ENCODE results near the gene SPEG. TPM values are rescaled to one million over a fixed set of nuclear protein-coding genes. Genes with fewer than 3 reads are reported as not detected.

The SPEG gene
- total and polyA plus RNA-seq, 2 of the 8 experiments (the other 6 are each of a cell fraction or from before 2014, with no cell fraction given) = 19.9 to 32.0 TPM

GRCh38 chr2:219545295-219545942 is 110.8 kb downstream of the SPEG start:
- Histone ChIP-seq H4K91ac (replicated peaks; ENCODE audit: insufficient read length, low read length) (no peak overlapping the region), H3K23ac (ENCODE audit: insufficient read length) (no peak overlapping the region), H3K4me3 (ENCODE audit: extremely low read depth in 1 of 4, insufficient read depth in 2 of 4, low read depth in 3 of 4, low read length in 4 of 4) (no peak overlapping the region), H4K20me1 (replicated peaks in 1 of 2; ENCODE audit: control insufficient read depth in 1 of 2, insufficient read depth in 2 of 2, low read length in 2 of 2) (peaks cover 13 to 21% of the 10 kb centered on the region in 2 experiments), H2AK5ac (ENCODE audit: low read depth, low read length) (no peak overlapping the region), H2BK5ac (ENCODE audit: low read depth, low read length) (no peak overlapping the region), H3K56ac (replicated peaks; ENCODE audit: insufficient read length, low read depth, low read length) (no peak overlapping the region), H4K5ac (ENCODE audit: insufficient read length, low read depth, low read length) (no peak overlapping the region), H2BK20ac (ENCODE audit: low read length) (no peak overlapping the region), H3K4me2 (ENCODE audit: insufficient read depth in 1 of 2, low read depth in 2 of 2, low read length in 2 of 2) (no peak overlapping the region; a peak in 1 of 4 replicates), H2BK15ac (ENCODE audit: low read length) (no peak overlapping the region), H2BK120ac (replicated peaks; ENCODE audit: low read depth, low read length) (no peak overlapping the region), H3K9ac (replicated peaks in 1 of 4; ENCODE audit: extremely low read depth in 1 of 4, low read depth in 3 of 4, low read length in 3 of 4) (no peak overlapping the region), H4K8ac (ENCODE audit: extremely low read depth, insufficient read depth, low read length) (no peak overlapping the region), H3K79me2 (ENCODE audit: control insufficient read depth in 1 of 2, insufficient read depth in 2 of 2, low read length in 2 of 2) (peaks cover 0 to 6% of the 10 kb centered on the region in 2 experiments; a peak in 1 of 4 replicates), H3K14ac (ENCODE audit: insufficient read length) (no peak overlapping the region), H3K18ac (ENCODE audit: extremely low read depth, low read length) (no peak overlapping the region), H3K4ac (replicated peaks; ENCODE audit: insufficient read length, low read depth, low read length) (no peak overlapping the region), H2BK12ac (ENCODE audit: low read depth, low read length) (no peak overlapping the region), H3K36me3 (ENCODE audit: control insufficient read depth in 2 of 4, insufficient read depth in 4 of 4, low read length in 3 of 4) (peaks cover 3 to 7% (median 5%) of the 10 kb centered on the region in 4 experiments; a peak in 6 of 8 replicates), H2AFZ (ENCODE audit: low read length) (no peak overlapping the region), H3K9me3 (ENCODE audit: insufficient read depth in 2 of 2, low read depth in 1 of 2, low read length in 1 of 2) (no peaks in the 10 kb centered on the region), H3K27ac (ENCODE audit: low read depth, low read length) (no peak overlapping the region), H3K23me2 (ENCODE audit: low read depth, low read length) (peaks cover 14% of the 10 kb centered on the region; the same call in 1 of the 2 replicates), H3K27me3 (replicated peaks in 1 of 4; ENCODE audit: control insufficient read depth in 3 of 4, extremely low read depth in 1 of 4, insufficient read depth in 3 of 4, low read length in 3 of 4) (peaks cover 0 to 5% (median 0%) of the 10 kb centered on the region in 4 experiments; a peak in 3 of 7 replicates), H3K79me1 (ENCODE audit: low read depth, low read length) (peaks cover 4% of the 10 kb centered on the region; the same call in 1 of the 2 replicates), H3K4me1 (replicated peaks in 1 of 4; ENCODE audit: control insufficient read depth in 3 of 4, insufficient read depth in 4 of 4, low read length in 3 of 4) (peaks cover 2 to 13% (median 7%) of the 10 kb centered on the region in 4 experiments; a peak in 6 of 7 replicates)
- DNase-seq (ENCODE audit: low read depth in 1 of 2, low spot score in 2 of 2) (no peak), FAIRE-seq (no peak)
- CTCF ChIA-PET (ENCODE audit: partially characterized antibody) = interaction anchor here (0.8 to 113.1 kb wide), 8 partner anchors 15 to 87 kb away, joined by 3 to 7248 read pairs (median 14); partner anchors contain the start of genes DES, GMPPA, INHA and OBSL1
- 77% methylated on average over 3 of the region's 3 CpGs; no CpG with 5 or more reads in 1 of the 2 experiments for WGBS, 2 experiments (ENCODE audit: extremely low coverage in 1 of 2, insufficient coverage in 1 of 2, insufficient read length in 1 of 2, insufficient replicate concordance in 2 of 2, low coverage in 1 of 2, low lambda C conversion rate in 2 of 2, missing lambda C conversion rate in 1 of 2)
- POLR2A ChIA-PET (ENCODE audit: partially characterized antibody) = interaction anchor here (0.9 to 3.3 kb wide), 9 partner anchors 8 to 69 kb away, joined by 3 to 44 read pairs (median 5); partner anchors contain the start of gene STK11IP
- no peak for TF ChIP-seq CHD1 (IDR thresholded peaks at IDR 0.05; ENCODE audit: low read depth, low read length)
- TF ChIP-seq ZNF274 (IDR thresholded peaks at IDR 0.05; ENCODE audit: borderline replicate concordance, extremely low read depth, low read length) = no peak
- TF ChIP-seq KDM5A (IDR thresholded peaks at IDR 0.05; ENCODE audit: low read length) = no peak
- no peak for TF ChIP-seq SIX5 (IDR thresholded peaks at IDR 0.05; ENCODE audit: low read depth, low read length)
- no peak for TF ChIP-seq CTBP2 (IDR thresholded peaks at IDR 0.05; ENCODE audit: borderline replicate concordance, insufficient read depth, insufficient read length, low read length)
- no peak for TF ChIP-seq ATF2 (IDR thresholded peaks at IDR 0.05; ENCODE audit: low read length)
- no peak for TF ChIP-seq RBBP5 (IDR thresholded peaks at IDR 0.05; ENCODE audit: borderline replicate concordance, low read depth, low read length)
- no peak for TF ChIP-seq BACH1 (IDR thresholded peaks at IDR 0.05; ENCODE audit: low read length)
- TF ChIP-seq CREB1 (IDR thresholded peaks at IDR 0.05) = no peak
- TF ChIP-seq CBX8 (IDR thresholded peaks at IDR 0.05; ENCODE audit: borderline replicate concordance, low read depth, low read length) = no peak
- no peak for TF ChIP-seq YY1 (IDR thresholded peaks at IDR 0.05; ENCODE audit: low read depth, low read length)
